Measurements from ENCODE around the gene GSTA4. TPM values are rescaled to one million over a fixed set of nuclear protein-coding genes. Genes with fewer than 3 reads are reported as not detected.

GSTA4 gene, protein sequence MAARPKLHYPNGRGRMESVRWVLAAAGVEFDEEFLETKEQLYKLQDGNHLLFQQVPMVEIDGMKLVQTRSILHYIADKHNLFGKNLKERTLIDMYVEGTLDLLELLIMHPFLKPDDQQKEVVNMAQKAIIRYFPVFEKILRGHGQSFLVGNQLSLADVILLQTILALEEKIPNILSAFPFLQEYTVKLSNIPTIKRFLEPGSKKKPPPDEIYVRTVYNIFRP
- 5.8 and 13.9 TPM in 2 replicates for total RNA-seq

DNA sequence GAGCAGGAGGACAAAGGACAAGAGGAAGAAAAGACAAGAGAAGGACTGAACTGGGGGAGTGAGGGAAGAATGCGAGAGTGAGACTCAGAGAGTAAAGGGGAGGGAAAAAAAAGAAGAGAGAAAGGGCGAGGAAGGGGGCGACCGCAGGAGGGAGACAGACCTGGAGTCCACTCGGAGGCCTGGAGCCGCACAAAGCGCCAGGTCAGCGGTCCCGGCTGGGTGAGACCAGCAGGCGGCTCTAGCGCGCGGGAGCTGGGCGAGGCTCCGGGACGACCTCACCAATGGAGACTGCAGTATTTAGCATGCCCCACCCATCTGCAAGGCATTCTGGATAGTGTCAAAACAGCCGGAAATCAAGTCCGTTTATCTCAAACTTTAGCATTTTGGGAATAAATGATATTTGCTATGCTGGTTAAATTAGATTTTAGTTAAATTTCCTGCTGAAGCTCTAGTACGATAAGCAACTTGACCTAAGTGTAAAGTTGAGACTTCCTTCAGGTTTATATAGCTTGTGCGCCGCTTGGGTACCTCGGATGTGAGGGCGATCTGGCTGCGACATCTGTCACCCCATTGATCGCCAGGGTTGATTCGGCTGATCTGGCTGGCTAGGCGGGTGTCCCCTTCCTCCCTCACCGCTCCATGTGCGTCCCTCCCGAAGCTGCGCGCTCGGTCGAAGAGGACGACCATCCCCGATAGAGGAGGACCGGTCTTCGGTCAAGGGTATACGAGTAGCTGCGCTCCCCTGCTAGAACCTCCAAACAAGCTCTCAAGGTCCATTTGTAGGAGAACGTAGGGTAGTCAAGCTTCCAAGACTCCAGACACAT lies at the start of gene GSTA4:
GSTA4 (minus strand) TSS at position 196 of the 824 bp plus-strand sequence. CDS start 1,041 bp downstream, outside the sequence.

Other genes starting within 250 kb of the GSTA4 start
- gene GSTA2, start 231.8 kb downstream of the GSTA4 start, total RNA-seq = not detected in 2 replicates
- 0.21 TPM in 1 of 2 replicates, not detected in the other for gene GSTA1, start 191.5 kb downstream of the GSTA4 start, total RNA-seq
- gene GSTA5, start 154.5 kb downstream of the GSTA4 start, total RNA-seq = not detected in 2 replicates
- gene GSTA3, start 85.6 kb downstream of the GSTA4 start, total RNA-seq = not detected in 2 replicates
- 2.7 and 6.5 TPM in 2 replicates for gene CILK1, start 66.5 kb upstream of the GSTA4 start, total RNA-seq
- gene FBXO9, start 70.1 kb upstream of the GSTA4 start, total RNA-seq = 33.2 and 44.7 TPM in 2 replicates
- under 0.01 TPM in 1 of 2 replicates, not detected in the other for gene GCM1, start 153.6 kb upstream of the GSTA4 start, total RNA-seq

Data from nasal cavity respiratory epithelium epithelial cell of viscerocranial mucosa (primary cell).